SKM-1 treated with dmso at 0.1 percent for 144 hours (cell line): Measurements from ENCODE around the gene IL10RB.
"Not testable (repeated sequence)": the region's sequence is repeated elsewhere in the genome, so short reads cannot be mapped to it uniquely, and the experiment has no call there.

ENCODE experiments used
- DNase-seq: peaks from one replicate; lab custom pipeline; 2025; ENCODE audit not compliant: unreplicated experiment; lab: John Stamatoyannopoulos, UW

Gene IL10RB

DNA sequence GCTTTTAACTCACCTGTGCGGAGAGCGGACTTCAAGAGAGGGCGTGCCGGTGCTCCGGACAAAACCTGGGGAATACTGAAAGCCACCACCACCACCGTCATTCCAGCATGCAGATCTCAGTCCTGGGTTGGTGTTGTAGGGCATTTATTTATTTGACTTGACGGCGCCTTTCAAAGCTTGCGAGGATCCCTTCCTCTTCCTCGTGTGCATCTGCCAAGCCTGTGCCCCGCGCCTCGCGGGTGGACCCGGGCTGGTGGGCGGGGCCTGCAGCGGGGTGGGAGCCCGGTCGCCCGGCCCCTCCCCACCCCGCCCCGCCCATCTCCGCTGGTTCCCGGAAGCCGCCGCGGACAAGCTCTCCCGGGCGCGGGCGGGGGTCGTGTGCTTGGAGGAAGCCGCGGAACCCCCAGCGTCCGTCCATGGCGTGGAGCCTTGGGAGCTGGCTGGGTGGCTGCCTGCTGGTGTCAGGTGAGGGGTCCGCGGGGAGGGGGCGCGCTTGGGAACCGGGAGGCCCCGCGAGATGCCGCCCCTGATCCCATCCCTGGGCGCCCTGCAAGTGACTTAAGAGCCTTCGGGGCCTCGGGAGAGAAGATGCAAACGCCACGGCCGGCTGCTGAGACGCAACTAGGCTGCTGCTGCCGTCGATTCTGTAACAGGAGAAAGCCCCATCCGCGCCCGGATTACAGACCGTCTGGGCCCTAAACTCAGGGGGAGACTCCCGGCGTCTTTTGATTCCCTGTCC lies at the start of gene IL10RB:
Gene IL10RB (plus strand): TSS at position 318 of the 739 bp plus-strand sequence. CDS start 99 bp downstream, at position 417.
- DNase-seq, result peak; percentile 52

GRCh38 chr21:33217138-33217520 lies 49.0 kb upstream of the IL10RB start:
- no peak for DNase-seq

- DNase-seq, result no peak
Observed at GRCh38 chr21:33219300-33219699, 46.9 kb upstream of the IL10RB start.

DNA sequence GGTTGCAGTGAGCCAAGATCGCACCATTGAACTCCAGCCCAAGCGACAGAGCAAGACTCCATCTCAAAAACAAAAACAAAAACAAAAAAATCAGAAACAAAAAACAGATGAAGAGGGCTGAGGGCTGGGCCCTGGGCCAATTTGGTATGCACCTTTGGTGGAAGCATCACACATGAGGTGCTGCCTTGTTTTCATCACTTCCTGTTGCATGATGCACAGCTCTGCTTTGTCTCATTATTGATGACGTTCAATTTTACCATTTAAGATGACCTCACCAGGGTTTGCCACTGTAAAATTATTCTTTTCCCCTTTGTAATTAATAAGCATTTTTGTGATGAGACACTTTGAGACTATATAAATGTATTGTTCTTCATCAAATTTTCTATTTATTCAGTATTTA lies 46.2 kb upstream of the IL10RB start:
- no peak for DNase-seq

GRCh38 chr21:33225376-33225775 lies 40.8 kb upstream of the IL10RB start:
- not testable (repeated sequence) for DNase-seq

DNA sequence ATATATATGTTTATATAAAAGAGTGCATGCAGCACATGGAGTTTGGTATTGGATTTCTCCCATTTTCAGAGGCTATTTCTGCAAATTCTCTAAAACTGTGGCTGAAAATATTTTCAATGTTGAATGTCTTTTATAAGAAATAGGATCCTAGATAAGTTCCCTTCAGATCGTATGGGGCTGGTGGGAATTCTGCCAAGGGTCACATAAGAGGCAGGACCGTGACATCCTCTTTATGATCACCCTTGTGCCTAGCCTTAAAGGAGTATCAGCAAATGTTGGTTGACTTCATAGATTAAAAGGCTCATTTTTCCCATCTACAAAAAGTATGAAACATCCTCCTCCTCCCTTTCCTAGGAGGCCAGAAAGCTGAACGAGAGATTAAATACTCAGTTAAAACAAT lies 37.7 kb upstream of the IL10RB start:
- DNase-seq, result no peak

DNA sequence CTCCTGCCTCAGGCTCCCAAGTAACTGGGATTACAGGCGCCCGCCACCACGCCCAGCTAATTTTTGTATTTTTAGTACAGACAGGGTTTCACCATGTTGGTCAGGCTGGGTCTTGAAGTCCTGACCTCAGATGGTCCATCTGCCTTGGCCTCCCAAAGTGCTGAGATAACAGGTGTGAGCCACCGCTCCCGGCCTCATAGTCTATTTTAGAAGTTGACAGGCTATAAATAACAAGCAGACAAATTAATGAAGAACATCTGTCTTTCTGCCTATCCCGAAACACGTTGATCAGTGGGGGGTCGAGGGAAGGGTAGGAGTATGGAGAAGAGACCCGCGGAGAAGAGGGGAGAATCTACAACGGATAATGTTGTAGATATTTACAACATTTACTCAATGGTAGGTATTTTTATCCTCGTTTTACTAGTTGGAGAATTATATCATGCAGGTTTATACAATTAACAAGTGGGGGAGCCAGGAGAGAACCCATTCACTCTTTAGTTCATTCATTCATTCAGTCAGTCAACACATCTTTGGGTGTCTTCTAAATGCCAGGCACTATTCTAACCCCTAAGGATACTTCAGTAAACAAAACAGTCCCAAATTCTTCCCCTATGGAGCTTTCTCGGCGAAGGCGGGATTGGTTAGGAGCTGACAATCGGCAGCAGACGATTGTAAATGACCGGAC lies 36.9 kb upstream of the IL10RB start:
- DNase-seq, result no peak

DNA sequence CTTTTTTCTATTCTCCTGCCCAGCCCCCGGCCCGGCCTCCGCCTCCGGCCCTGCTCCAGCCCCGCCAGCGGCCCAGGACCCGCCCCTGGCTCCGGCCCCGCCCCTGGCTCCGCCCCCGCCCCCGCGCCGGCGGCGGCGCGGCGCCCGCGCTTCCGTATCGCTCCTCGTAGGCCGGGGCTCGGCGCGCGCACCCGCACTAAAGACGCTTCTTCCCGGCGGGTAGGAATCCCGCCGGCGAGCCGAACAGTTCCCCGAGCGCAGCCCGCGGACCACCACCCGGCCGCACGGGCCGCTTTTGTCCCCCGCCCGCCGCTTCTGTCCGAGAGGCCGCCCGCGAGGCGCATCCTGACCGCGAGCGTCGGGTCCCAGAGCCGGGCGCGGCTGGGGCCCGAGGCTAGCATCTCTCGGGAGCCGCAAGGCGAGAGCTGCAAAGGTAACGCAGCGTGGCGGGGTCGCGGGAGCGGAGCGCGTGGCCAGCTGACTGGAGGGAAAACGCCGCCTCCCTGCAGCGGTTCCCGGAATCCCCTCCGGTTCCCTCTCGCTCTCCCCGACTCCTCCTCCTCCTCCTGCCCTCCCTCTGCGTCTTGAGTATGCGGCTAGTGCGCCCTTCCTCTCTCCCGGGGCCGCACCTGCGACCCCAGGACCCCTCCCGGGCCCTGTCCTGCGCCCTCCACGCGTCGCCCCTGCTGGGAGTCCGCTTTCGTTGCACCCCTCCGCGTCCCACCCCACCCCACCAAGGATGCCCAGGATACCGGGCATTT lies 36.2 kb upstream of the IL10RB start, which contains the start of gene IFNAR2:
Gene IFNAR2 (plus strand): TSS at position 155 of the 761 bp plus-strand sequence. CDS start 11,985 bp downstream, outside the sequence.
- peak; percentile 38 for DNase-seq

- DNase-seq, result no peak
Observed at GRCh38 chr21:33230545-33231324, 35.4 kb upstream of the IL10RB start.

DNA sequence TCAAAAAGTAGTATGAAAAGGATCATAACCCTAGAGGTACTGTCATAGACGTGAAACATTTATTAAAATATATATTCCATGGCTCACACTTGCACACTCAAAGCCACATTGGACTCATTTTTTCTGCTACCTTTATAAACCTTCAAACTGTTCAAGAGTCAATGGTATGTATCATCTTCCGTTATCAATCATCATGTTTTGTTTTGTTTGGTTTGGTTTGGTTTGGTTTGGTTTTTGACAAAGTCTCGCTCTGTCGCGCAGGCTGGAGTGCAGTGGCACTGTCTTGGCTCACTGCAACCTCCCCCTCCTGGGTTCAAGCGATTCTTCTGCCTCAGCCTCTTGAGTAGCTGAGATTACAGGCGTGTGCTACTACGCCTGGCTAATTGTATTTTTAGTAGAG lies 34.6 kb upstream of the IL10RB start:
- no peak for DNase-seq

DNA sequence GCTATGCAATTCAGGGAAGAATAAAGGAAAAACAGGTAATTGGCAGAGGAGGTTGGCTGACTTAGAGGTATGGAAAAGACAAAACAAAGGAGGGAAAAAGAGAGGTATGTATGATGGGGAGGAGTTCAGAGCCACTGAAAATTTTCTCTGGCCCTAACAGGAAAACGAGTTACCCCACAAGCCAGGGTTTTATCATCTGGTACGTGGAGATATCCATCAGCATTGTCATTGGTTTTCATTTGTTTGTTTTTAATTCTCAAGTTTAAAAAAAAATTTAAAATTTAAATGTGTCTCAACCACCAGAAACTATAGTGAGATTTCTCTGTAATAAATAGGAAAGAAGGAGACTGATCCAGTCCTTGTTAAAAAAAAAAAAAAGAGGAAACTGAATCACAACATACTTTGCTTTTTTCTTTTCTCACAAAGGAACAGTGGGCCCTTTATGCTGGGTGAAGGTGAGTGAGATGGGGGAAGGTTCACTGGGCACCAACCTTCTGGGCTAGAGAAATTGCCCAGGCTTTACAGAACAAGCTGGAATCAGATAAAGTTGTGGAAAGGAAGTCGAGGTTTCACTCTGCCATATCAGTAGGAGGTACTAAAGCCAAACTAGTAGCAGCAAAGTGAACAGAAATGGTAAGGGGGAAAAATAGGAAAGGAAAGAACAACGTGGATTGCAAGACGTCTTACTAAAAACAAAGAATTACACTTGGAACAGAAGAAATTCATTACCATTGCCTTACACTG lies 33.7 kb upstream of the IL10RB start:
- DNase-seq, result no peak

DNA sequence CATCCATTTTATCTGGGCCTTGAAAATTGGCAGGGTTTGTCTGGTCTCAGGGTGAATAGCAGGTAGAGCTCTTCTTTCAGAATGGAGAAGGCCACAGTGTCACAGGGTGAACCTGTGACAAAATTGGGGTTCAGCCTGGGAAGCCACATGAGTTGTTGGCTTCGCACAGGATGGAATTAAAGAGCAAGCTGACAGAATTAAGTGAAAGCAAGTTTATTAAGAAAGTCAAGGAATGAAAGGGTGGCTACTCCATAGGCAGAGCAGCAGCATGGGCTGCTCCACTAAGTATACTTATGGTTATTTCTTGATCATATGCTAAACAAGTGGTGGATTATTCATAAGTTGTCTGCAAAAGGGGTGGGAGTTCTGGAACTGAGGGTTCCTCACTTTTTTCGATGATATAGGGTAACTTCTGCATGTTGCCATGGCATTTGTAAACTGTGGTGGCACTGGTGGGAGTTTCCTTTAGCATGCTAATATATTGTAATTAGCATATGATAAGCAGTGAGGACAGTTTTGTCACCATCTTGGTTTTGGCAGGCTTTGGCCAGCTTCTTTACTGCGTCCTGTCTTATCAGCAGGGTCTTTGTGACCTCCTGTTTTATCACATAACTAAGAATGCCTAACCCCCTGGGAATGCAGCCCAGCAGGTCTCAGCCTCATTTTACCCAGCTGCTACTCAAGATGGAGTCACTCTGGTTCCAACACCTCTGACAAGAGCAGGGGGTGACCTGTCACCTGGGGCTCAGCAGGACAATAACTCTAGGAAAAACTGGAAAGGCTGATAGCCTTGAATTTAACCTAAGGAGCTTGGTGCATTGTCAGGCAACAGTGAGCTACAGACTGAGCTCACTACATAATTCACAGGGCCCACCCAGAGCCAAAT lies 31.3 kb upstream of the IL10RB start:
- no peak for DNase-seq

DNA sequence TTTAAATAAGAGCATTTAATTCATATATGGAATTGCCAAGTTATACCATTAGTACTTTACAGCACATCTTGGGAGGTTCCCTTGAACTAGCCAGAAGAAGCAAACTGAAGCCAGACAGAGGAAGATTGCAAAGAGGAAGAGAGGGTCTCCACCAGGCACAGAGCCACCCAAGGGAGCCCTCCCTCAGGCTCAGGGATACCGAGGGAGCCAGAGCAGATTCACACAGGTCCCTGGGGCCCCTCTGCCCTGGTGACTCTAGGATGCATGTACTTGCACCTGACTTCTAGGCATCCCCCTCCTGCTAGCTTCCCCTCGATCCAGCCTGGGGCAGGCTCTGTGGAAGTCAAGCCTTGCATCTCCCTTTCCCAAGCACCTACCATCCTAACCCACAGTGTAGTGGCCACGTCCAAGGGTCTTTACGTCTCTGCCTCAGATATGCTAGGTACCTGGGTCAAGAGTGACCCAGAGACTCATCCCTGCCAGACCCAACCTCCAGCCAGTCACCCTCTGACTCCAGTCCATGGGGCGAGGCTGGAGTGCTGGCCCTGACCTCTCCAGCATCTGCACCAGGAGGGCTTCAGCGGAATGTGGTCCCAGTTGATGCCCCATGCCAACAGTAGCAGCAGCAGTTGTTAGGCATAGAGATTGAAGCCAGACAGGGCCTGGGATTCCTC lies 30.0 kb upstream of the IL10RB start:
- no peak for DNase-seq

GRCh38 chr21:33236766-33237165 lies 29.4 kb upstream of the IL10RB start:
- DNase-seq, result no peak

DNA sequence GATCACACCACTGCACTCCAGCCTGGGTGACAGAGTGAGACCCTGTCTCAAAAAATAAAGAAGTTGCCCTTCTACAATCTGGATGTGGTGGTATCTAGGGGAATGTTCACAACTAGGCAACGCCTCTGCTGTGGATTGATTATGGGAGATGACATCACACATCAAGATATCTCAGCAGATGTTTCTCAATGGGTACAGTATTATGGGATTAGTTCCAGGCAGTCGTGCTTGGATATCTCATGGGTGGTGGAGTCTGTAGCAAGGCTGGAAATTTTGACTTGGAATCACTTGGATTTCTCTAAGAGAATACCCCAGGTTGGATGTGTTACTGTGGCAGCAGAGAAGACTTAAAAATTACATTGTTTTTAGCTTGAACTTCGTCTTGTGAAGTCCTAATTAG lies 28.7 kb upstream of the IL10RB start:
- no peak for DNase-seq

DNA sequence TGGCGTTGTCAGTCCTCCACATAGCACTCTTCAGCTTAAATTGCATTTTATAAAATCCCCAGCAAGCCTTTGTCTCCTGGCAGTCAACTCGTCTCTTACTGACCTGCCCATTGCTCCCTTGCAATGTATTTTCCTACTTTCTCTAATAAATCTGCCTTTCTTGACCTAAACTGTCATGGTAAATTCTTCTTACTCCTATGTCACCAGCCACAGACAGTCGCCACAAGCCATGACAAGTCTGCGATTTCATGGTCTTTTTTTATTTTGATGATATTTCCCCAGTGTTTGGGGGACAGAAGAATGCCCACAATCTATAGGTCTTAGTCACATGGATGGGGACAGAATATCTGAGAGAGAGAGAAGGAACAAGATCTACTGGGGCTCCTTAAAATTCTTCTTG lies 28.0 kb upstream of the IL10RB start:
- DNase-seq, result no peak

DNA sequence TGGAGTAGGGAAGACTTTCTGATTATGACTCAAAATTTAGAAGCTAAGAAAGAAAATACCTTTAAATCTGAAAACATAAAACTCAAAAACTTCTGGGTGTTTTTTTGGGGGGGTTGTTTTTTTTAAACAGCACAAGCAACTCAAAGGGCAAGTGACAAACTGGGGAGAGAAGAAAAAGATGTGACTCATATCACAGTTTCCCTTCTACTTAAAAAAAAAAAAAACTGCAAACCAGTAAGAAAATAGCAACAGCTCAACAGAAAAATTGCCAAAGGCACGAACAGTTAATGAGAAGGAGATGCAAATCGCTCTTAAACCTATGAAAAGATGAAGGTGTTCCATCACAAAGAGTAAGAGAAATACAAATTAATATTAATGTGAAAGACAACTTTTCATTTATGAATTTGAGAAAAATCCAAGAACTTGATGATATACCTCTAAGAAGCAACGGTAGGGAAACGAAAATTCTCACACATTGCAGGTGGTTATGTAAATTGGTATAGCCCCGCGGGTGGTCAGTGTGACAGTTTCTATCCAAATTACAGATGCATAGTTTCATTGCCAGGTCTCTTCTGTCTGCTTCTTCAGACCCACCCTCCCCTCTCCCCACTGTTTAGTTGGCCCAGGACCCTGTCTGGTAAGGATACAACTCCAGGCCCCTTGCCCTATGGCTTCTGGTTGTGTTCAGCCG lies 27.5 kb upstream of the IL10RB start:
- DNase-seq, result no peak

- not testable (repeated sequence) for DNase-seq
Observed at GRCh38 chr21:33239559-33240127, 26.5 kb upstream of the IL10RB start.
